ENCODE measurements around the gene CFAP92.

CFAP92 gene

GRCh38 chr3:128993461-128994172, at the start of gene CFAP92:
Gene CFAP92 (minus strand): TSS chr3:128994076. CDS start chr3:128993304, 772 bp downstream.
- Mint-ChIP-seq H3K36me3 (no peaks in the 10 kb centered on the region), H3K27me3 (no peaks in the 10 kb centered on the region), H3K9me3 (no peaks in the 10 kb centered on the region), H3K27ac (no peak within 1 kb of the TSS), H3K4me3 (peak within 1 kb of the TSS; percentile 85), H3K4me1 (peaks cover 26% of the 10 kb centered on the region)

GRCh38 chr3:129040579-129041300, 46.9 kb upstream of the CFAP92 start:
- Mint-ChIP-seq H3K36me3 (no peaks in the 10 kb centered on the region), H3K9me3 (no peaks in the 10 kb centered on the region), H3K4me1 (peaks cover 26% of the 10 kb centered on the region), H3K27ac (no peak overlapping the region), H3K4me3 (no peak overlapping the region), H3K27me3 (peaks cover 3% of the 10 kb centered on the region)

GRCh38 chr3:129040039-129040336, 46.1 kb upstream of the CFAP92 start:
- no peaks in the 10 kb centered on the region for H3K36me3 Mint-ChIP-seq
- no peak overlapping the region for H3K27ac Mint-ChIP-seq
- H3K9me3 Mint-ChIP-seq: no peaks in the 10 kb centered on the region
- peaks cover 3% of the 10 kb centered on the region for H3K27me3 Mint-ChIP-seq
- H3K4me3 Mint-ChIP-seq: no peak overlapping the region
- peaks cover 30% of the 10 kb centered on the region for H3K4me1 Mint-ChIP-seq

GRCh38 chr3:129039271-129040038, 45.6 kb upstream of the CFAP92 start:
- Mint-ChIP-seq H3K4me1 (peaks cover 26% of the 10 kb centered on the region), H3K36me3 (no peaks in the 10 kb centered on the region), H3K27me3 (peaks cover 3% of the 10 kb centered on the region), H3K9me3 (no peaks in the 10 kb centered on the region), H3K27ac (no peak overlapping the region), H3K4me3 (no peak overlapping the region)

GRCh38 chr3:129038121-129038855, 44.4 kb upstream of the CFAP92 start:
- Mint-ChIP-seq H3K36me3 (no peaks in the 10 kb centered on the region), H3K4me3 (no peak overlapping the region), H3K27ac (no peak overlapping the region), H3K9me3 (no peaks in the 10 kb centered on the region), H3K27me3 (no peaks in the 10 kb centered on the region), H3K4me1 (peaks cover 26% of the 10 kb centered on the region)

GRCh38 chr3:129037093-129037419, 43.2 kb upstream of the CFAP92 start:
- H3K4me1 Mint-ChIP-seq: peaks cover 26% of the 10 kb centered on the region
- no peak overlapping the region for H3K27ac Mint-ChIP-seq
- H3K27me3 Mint-ChIP-seq: no peaks in the 10 kb centered on the region
- H3K4me3 Mint-ChIP-seq: no peak overlapping the region
- H3K36me3 Mint-ChIP-seq: no peaks in the 10 kb centered on the region
- H3K9me3 Mint-ChIP-seq: no peaks in the 10 kb centered on the region

GRCh38 chr3:129036222-129037092, 42.6 kb upstream of the CFAP92 start:
- no peak overlapping the region for H3K4me3 Mint-ChIP-seq
- H3K27ac Mint-ChIP-seq: no peak overlapping the region
- peaks cover 26% of the 10 kb centered on the region for H3K4me1 Mint-ChIP-seq
- H3K27me3 Mint-ChIP-seq: no peaks in the 10 kb centered on the region
- H3K36me3 Mint-ChIP-seq: no peaks in the 10 kb centered on the region
- H3K9me3 Mint-ChIP-seq: no peaks in the 10 kb centered on the region

- no peak overlapping the region for H3K27ac Mint-ChIP-seq
- H3K4me1 Mint-ChIP-seq: peaks cover 26% of the 10 kb centered on the region
- H3K27me3 Mint-ChIP-seq: no peaks in the 10 kb centered on the region
- H3K4me3 Mint-ChIP-seq: no peak overlapping the region
- no peaks in the 10 kb centered on the region for H3K9me3 Mint-ChIP-seq
- no peaks in the 10 kb centered on the region for H3K36me3 Mint-ChIP-seq
Measured at GRCh38 chr3:129035360-129036221, 41.7 kb upstream of the CFAP92 start.

GRCh38 chr3:129034642-129035041, 40.8 kb upstream of the CFAP92 start:
- Mint-ChIP-seq H3K36me3 (no peaks in the 10 kb centered on the region), H3K27ac (no peak overlapping the region), H3K4me3 (no peak overlapping the region), H3K27me3 (no peaks in the 10 kb centered on the region), H3K9me3 (no peaks in the 10 kb centered on the region), H3K4me1 (peaks cover 19% of the 10 kb centered on the region)

GRCh38 chr3:129033633-129034321, 39.9 kb upstream of the CFAP92 start:
- Mint-ChIP-seq H3K9me3 (no peaks in the 10 kb centered on the region), H3K27ac (no peak overlapping the region), H3K27me3 (no peaks in the 10 kb centered on the region), H3K36me3 (peaks cover 1% of the 10 kb centered on the region), H3K4me3 (no peak overlapping the region), H3K4me1 (peaks cover 14% of the 10 kb centered on the region)

- Mint-ChIP-seq H3K27ac (no peak overlapping the region), H3K4me3 (no peak overlapping the region), H3K4me1 (peaks cover 14% of the 10 kb centered on the region), H3K36me3 (peaks cover 1% of the 10 kb centered on the region), H3K9me3 (no peaks in the 10 kb centered on the region), H3K27me3 (no peaks in the 10 kb centered on the region)
Measured at GRCh38 chr3:129033151-129033550, 39.3 kb upstream of the CFAP92 start.

GRCh38 chr3:129032716-129033115, 38.8 kb upstream of the CFAP92 start:
- H3K36me3 Mint-ChIP-seq: peaks cover 1% of the 10 kb centered on the region

GRCh38 chr3:129031476-129032215, 37.8 kb upstream of the CFAP92 start:
- Mint-ChIP-seq H3K27ac (no peak overlapping the region), H3K9me3 (no peaks in the 10 kb centered on the region), H3K4me3 (no peak overlapping the region), H3K36me3 (peaks cover 1% of the 10 kb centered on the region), H3K27me3 (no peaks in the 10 kb centered on the region), H3K4me1 (peaks cover 18% of the 10 kb centered on the region)

More at GRCh38 chr3:129032716-129033115, 38.8 kb upstream of the CFAP92 start:
- H3K9me3 Mint-ChIP-seq: no peaks in the 10 kb centered on the region
- H3K27ac Mint-ChIP-seq: no peak overlapping the region
- no peak overlapping the region for H3K4me3 Mint-ChIP-seq
- H3K27me3 Mint-ChIP-seq: no peaks in the 10 kb centered on the region
- peaks cover 14% of the 10 kb centered on the region for H3K4me1 Mint-ChIP-seq

Data from activated naive CD4-positive, alpha-beta T cell treated with anti-CD3 and anti-CD28 coated beads, Interleukin-2, amount 50 U/mL, for 24 hours (primary cell).